Muscle of arm (tissue), 12 donors: ENCODE results near the gene CXCL13. TPM values are rescaled to one million over a fixed set of nuclear protein-coding genes. Genes with fewer than 3 reads are reported as not detected.
"Not testable (repeated sequence)": the region's sequence is repeated elsewhere in the genome, so short reads cannot be mapped to it uniquely, and the experiment has no call there.

Experiments used
- DNase-seq: peaks from one replicate; pipeline ENCODE4 v3.0.0-alpha.2; 2013
- polyA plus RNA-seq, 12 donors: library from polyadenylated mRNA; unstranded; fragments of 120-200 nt; gene quantifications; one replicate each; pipeline ENCODE4 v1.2.1, GENCODE V29; 2013; ENCODE audit not compliant: insufficient read length in 12 of 12

CXCL13 gene
- polyA plus RNA-seq, 12 donors = 5.5 to 57.1 (median 16.2) TPM; not detected in 1

GRCh38 chr4:77653162-77653758 is 47.6 kb downstream of the CXCL13 start:
- no peak for DNase-seq

DNA sequence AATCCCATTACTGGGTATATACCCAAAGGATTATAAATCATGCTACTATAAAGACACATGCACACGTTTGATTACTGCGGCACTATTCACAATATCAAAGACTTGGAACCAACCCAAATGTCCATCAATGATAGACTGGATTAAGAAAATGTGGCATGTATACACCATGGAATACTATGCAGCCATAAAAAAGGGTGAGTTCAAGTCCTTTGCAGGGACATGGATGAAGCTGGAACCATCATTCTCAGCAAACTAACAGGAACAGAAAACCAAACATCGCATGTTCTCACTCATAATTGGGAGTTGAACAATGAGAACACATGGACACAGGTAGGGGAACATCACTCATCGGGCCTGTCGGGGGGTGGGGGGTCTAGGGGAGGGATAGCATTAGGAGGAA is 54.7 kb downstream of the CXCL13 start:
- DNase-seq = not testable (repeated sequence)

Other genes starting within 250 kb of the CXCL13 start
- gene CNOT6L, start 213.5 kb downstream of the CXCL13 start, polyA plus RNA-seq = 10 to 100 TPM in 11 of 12 donors, not detected in 1; 29.5 to 39.6 (median 36.3) TPM